GM12874 (cell line): ENCODE data around the gene KLKB1.
A peak's percentile ranks its signal among the peaks of the same experiment; 100 is the strongest.

ENCODE experiments used
- CTCF ChIP-seq: IDR thresholded peaks from 2 replicates; pipeline ENCODE4 v1.5.1; 2011; ENCODE audit warnings: low read depth, mild to moderate bottlenecking, control low read depth, low read length, moderate library complexity; ENCODE audit not compliant: insufficient read depth

Gene KLKB1

GRCh38 chr4:186227221-186227620, at the start of gene KLKB1:
TSS of gene KLKB1 (plus strand) at chr4:186227507. CDS start at chr4:186228196, 689 bp downstream.
- no peak for TF ChIP-seq CTCF

GRCh38 chr4:186188107-186188506, 39.2 kb upstream of the KLKB1 start:
- no peak for TF ChIP-seq CTCF

GRCh38 chr4:186189656-186190055, 37.7 kb upstream of the KLKB1 start:
- TF ChIP-seq CTCF, result no peak

- 0 out of 2 replicates have a peak, but pooled peaks have one; percentile 12 for TF ChIP-seq CTCF
These were observed 36.6 kb upstream of the KLKB1 start for GRCh38 chr4:186190581-186191199.

- TF ChIP-seq CTCF, result peak; percentile 64
These were observed 35.9 kb upstream of the KLKB1 start, which contains the start of gene CYP4V2 for GRCh38 chr4:186191200-186192065. TSS of gene CYP4V2 (plus strand) at chr4:186191567. CDS start at chr4:186191824, 257 bp downstream.

- no peak for TF ChIP-seq CTCF
These were observed 35.2 kb upstream of the KLKB1 start for GRCh38 chr4:186192066-186192612.

GRCh38 chr4:186193851-186194250, 33.5 kb upstream of the KLKB1 start:
- TF ChIP-seq CTCF, result no peak
